Measurements from ENCODE around the gene IP6K1. TPM values are rescaled to one million over a fixed set of nuclear protein-coding genes. Genes with fewer than 3 reads are reported as not detected.

The IP6K1 gene

Small RNA genes lying within 50 kb of the gene (small RNA-seq; reads per million reads assigned to genes)
- gene AMIGO3 (ENCODE audit: insufficient read depth) (not detected), gene COX6CP14 (ENCODE audit: insufficient read depth) (not detected)
